ENCODE results near the gene HOXA7.

- TF ChIP-seq POLR2A (IDR thresholded peaks at IDR 0.05; ENCODE audit: low read depth, low read length) (no peak), SPI1 (IDR thresholded peaks at IDR 0.05; ENCODE audit: low read depth, low read length) (no peak), POLR2AphosphoS5 (IDR thresholded peaks at IDR 0.05; ENCODE audit: low read depth, low read length) (no peak), PAX5 (IDR thresholded peaks at IDR 0.05; ENCODE audit: insufficient read depth, low read length, severe bottlenecking) (no peak)
Observed at GRCh38 chr7:27191833-27192545, 35.5 kb upstream of the HOXA7 start.
